Keratinocyte (primary cell): ENCODE results near the gene PPP1R1C. TPM values are rescaled to one million over a fixed set of nuclear protein-coding genes. Genes with fewer than 3 reads are reported as not detected.

Experiments
- DNase-seq: peaks from one replicate; pipeline ENCODE4 v3.0.0-alpha.2; 2011; ENCODE audit warnings: low read depth, missing footprints, low spot score
- FAIRE-seq: peaks from 2 replicates; lab custom pipeline; 2011; peaks lifted over from hg19 to GRCh38; lab: Jason Lieb, UNC
- H2AFZ ChIP-seq: 2 replicates; pipeline ENCODE4 v1.6.0; 2012; ENCODE audit warnings: low read length, control low read depth, inconsistent platforms; ENCODE audit not compliant: control insufficient read depth
- H3K27ac ChIP-seq: 2 replicates; pipeline ENCODE4 v1.5.1; 2011; ENCODE audit warnings: low read length; ENCODE audit not compliant: control insufficient read depth, insufficient read depth
- H3K27me3 ChIP-seq: 3 replicates; pipeline ENCODE4 v1.6.0; 2011; ENCODE audit warnings: low read length; ENCODE audit not compliant: control insufficient read depth, insufficient read depth; ENCODE audit errors: extremely low read depth
- H3K36me3 ChIP-seq, 2 experiments: 2 replicates in 1 of 2; 3 replicates in 1 of 2; pipeline ENCODE4 v1.5.1; 2011; ENCODE audit warnings: low read length in 2 of 2, mild to moderate bottlenecking in 1 of 2; ENCODE audit not compliant: control insufficient read depth in 2 of 2, insufficient read depth in 2 of 2; ENCODE audit errors: extremely low read depth in 1 of 2
- H3K4me1 ChIP-seq: 3 replicates; pipeline ENCODE4 v1.5.1; 2011; ENCODE audit warnings: low read length; ENCODE audit not compliant: control insufficient read depth, insufficient read depth; ENCODE audit errors: extremely low read depth
- H3K4me2 ChIP-seq: 3 replicates; pipeline ENCODE4 v1.6.0; 2011; ENCODE audit warnings: low read depth, low read length; ENCODE audit not compliant: control insufficient read depth, insufficient read depth; ENCODE audit errors: extremely low read depth
- H3K4me3 ChIP-seq, 3 experiments: fragments of 200-600 bp in 1 of 3; sonication (generic) in 1 of 3; 2 replicates in 2 of 3; 3 replicates in 1 of 3; pipeline ENCODE4 v1.5.1; 2011 to 2016; ENCODE audit warnings: low read length in 3 of 3, mild to moderate bottlenecking in 3 of 3, control low read depth in 2 of 3, inconsistent platforms in 1 of 3, low read depth in 1 of 3, mixed read lengths in 1 of 3, mixed run types in 1 of 3, moderate library complexity in 1 of 3; ENCODE audit not compliant: control insufficient read depth in 2 of 3, insufficient read depth in 2 of 3; ENCODE audit errors: extremely low read depth in 1 of 3
- H3K79me2 ChIP-seq: 2 replicates; pipeline ENCODE4 v1.6.0; 2012; ENCODE audit warnings: low read length; ENCODE audit not compliant: control insufficient read depth, insufficient read depth
- H3K9ac ChIP-seq: 3 replicates; pipeline ENCODE4 v1.6.0; 2011; ENCODE audit warnings: low read length; ENCODE audit not compliant: control insufficient read depth, insufficient read depth; ENCODE audit errors: extremely low read depth
- H3K9me1 ChIP-seq: 3 replicates; pipeline ENCODE4 v1.6.0; 2011; ENCODE audit warnings: low read length; ENCODE audit not compliant: control insufficient read depth, insufficient read depth; ENCODE audit errors: extremely low read depth
- H3K9me3 ChIP-seq: 2 replicates; pipeline ENCODE4 v1.5.1; 2012; ENCODE audit warnings: low read depth, low read length; ENCODE audit not compliant: control insufficient read depth
- H4K20me1 ChIP-seq: 3 replicates; pipeline ENCODE4 v1.6.0; 2011; ENCODE audit warnings: low read length; ENCODE audit not compliant: control insufficient read depth, insufficient read depth; ENCODE audit errors: extremely low read depth
- EZH2 ChIP-seq: IDR thresholded peaks from one replicate; pipeline ENCODE4 v1.6.1; 2012; ENCODE audit warnings: inconsistent platforms, mild to moderate bottlenecking, low read length, moderate library complexity
- dilution Hi-C: fragments of 300-500 bp; cut with MboI; formaldehyde crosslinking; loops from one replicate; pipeline ENCODE4 v1.7.0; 2020; ENCODE audit warnings: low sequenced_read_pairs; ENCODE audit not compliant: extremely low pct_ligation_motif_present
- polyA plus RNA-seq, 5 experiments: library from polyadenylated mRNA; depleted of rRNA in 3 of 5; stranded (reverse) in 3 of 5; stranded (forward) in 1 of 5; unstranded in 1 of 5; fragments of >200 nt; gene quantifications; 1 replicate in 1 of 5; 2 replicates in 3 of 5; 3 replicates in 1 of 5; pipeline versions ENCODE4 v1.2.1 to v1.2.3, GENCODE V29; 2011 to 2012; ENCODE audit warnings: missing spikeins in 2 of 5, low read depth in 1 of 5, low replicate concordance in 1 of 5
- TF ChIP-seq, protein P1 (sequence below), 3 experiments: IDR thresholded peaks in 1 of 3; conservative IDR thresholded peaks in 1 of 3; optimal IDR thresholded peaks in 1 of 3; 2 replicates in 2 of 3; 3 replicates in 1 of 3; pipeline versions ENCODE3 to v1.5.1; 2011; ENCODE audit warnings: low read length in 3 of 3, mild to moderate bottlenecking in 3 of 3, moderate library complexity in 2 of 3, control low read depth in 1 of 3, inconsistent platforms in 1 of 3; ENCODE audit not compliant: insufficient read depth in 2 of 3; ENCODE audit errors: extremely low read depth in 1 of 3

Gene PPP1R1C
- polyA plus RNA-seq, 1 donor (not counting 4 experiments of a cell fraction or from before 2014, with no cell fraction given), result 4.3 TPM

DNA sequence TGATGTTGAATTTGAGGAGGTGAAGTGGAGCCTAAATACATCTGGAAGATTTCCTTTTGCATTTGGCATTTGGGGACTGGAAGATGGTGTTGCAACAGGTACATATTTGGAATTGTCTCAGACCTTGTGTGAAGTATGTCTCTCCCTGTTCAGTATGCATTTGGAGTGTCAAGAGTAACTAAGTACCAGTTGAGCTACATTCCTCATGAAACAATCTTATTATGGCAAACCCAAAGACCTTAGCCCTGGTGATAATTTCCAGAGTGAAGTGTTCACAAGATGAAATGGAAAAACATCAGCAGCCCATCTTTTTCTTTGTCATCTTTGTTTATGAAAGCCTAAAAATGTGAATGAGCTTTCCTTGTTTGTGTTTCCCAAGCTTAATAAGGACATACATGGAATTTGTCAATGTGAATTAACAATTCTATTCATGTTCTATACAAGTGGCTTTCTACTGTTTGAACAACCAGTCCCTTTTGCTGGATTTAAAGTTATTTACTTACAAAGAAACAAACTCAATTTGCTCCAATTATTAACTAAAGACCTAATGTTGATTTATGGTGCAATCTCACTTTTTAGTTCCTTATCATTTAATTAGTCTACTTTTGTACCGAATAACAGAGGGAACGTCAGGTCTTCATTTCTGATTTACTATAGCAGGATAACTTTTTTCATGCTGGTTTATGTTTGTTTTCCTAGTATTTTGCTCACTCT, 42.1 kb upstream of the PPP1R1C start:
- Histone ChIP-seq H3K27me3 (no peaks in the 10 kb centered on the region), H3K9me1 (no peaks in the 10 kb centered on the region), H3K4me3 (no peak overlapping the region), H2AFZ (no peak overlapping the region), H3K36me3 (no peaks in the 10 kb centered on the region), H3K4me1 (peaks cover 20% of the 10 kb centered on the region), H3K79me2 (no peaks in the 10 kb centered on the region), H3K27ac (no peak overlapping the region), H3K9ac (no peak overlapping the region), H3K4me2 (no peak overlapping the region), H4K20me1 (no peaks in the 10 kb centered on the region), H3K9me3 (no peaks in the 10 kb centered on the region)
- FAIRE-seq (no peak), DNase-seq (no peak)
- dilution Hi-C loops, result no loop called here
- TF ChIP-seq, protein P1, sequence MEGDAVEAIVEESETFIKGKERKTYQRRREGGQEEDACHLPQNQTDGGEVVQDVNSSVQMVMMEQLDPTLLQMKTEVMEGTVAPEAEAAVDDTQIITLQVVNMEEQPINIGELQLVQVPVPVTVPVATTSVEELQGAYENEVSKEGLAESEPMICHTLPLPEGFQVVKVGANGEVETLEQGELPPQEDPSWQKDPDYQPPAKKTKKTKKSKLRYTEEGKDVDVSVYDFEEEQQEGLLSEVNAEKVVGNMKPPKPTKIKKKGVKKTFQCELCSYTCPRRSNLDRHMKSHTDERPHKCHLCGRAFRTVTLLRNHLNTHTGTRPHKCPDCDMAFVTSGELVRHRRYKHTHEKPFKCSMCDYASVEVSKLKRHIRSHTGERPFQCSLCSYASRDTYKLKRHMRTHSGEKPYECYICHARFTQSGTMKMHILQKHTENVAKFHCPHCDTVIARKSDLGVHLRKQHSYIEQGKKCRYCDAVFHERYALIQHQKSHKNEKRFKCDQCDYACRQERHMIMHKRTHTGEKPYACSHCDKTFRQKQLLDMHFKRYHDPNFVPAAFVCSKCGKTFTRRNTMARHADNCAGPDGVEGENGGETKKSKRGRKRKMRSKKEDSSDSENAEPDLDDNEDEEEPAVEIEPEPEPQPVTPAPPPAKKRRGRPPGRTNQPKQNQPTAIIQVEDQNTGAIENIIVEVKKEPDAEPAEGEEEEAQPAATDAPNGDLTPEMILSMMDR (optimal IDR thresholded peaks at IDR 0.05 in 1 of 3, IDR thresholded peaks at IDR 0.05 in 1 of 3, conservative IDR thresholded peaks at IDR 0.05 in 1 of 3; ENCODE audit: extremely low read depth in 1 of 3, insufficient read depth in 2 of 3, low read length in 3 of 3), result no peak
- no peak for TF ChIP-seq EZH2

DNA sequence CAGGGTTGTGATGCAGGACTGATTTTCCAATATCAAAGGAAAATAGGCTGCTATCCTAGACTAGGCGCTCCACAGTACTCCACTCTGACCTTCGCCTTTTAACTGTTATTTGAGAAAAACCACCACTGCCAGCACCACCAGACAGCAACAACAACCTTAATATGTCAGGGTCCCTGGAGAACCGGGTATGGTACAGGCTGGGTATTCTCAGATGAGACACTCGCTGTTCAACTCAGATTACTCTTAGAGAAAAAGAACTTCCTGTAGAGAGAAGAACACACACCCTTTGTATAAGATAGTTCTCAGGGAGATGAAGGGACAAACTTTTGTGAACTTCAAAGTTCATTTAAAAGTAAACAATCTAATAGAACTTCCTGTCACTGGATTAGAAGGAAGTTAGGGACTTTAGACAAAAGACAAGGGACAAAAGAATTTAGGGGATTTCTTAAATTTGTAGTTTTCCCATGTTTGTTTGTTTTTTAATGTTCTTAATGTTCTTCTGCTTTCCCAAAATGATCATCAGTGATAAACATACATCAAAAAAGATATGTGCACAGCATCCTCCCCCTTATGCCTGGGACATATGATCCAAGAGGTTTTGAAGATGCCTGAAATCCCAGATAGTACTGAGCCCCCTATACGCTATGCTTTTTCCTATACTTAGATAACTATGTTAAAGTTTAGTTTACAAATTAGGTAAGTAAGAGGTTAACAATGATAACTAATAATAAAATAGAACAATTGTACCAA, 41.3 kb upstream of the PPP1R1C start:
- DNase-seq (no peak), FAIRE-seq (no peak)
- Histone ChIP-seq H3K9ac (no peak overlapping the region), H3K36me3 (no peaks in the 10 kb centered on the region), H4K20me1 (no peaks in the 10 kb centered on the region), H3K79me2 (no peaks in the 10 kb centered on the region), H3K27ac (no peak overlapping the region), H3K9me3 (no peaks in the 10 kb centered on the region), H3K9me1 (no peaks in the 10 kb centered on the region), H3K4me2 (no peak overlapping the region), H3K4me3 (no peak overlapping the region), H2AFZ (no peak overlapping the region), H3K4me1 (peaks cover 28% of the 10 kb centered on the region), H3K27me3 (no peaks in the 10 kb centered on the region)
- TF ChIP-seq, protein P1 (optimal IDR thresholded peaks at IDR 0.05 in 1 of 3, IDR thresholded peaks at IDR 0.05 in 1 of 3, conservative IDR thresholded peaks at IDR 0.05 in 1 of 3; ENCODE audit: extremely low read depth in 1 of 3, insufficient read depth in 2 of 3, low read length in 3 of 3), result no peak
- TF ChIP-seq EZH2, result no peak
- dilution Hi-C loops, result no loop called here
